GM12878 (cell line): Measurements from ENCODE around the gene PHF2. TPM values are rescaled to one million over a fixed set of nuclear protein-coding genes. Genes with fewer than 3 reads are reported as not detected.

ENCODE experiments used
- ATAC-seq: fragments of 200-7000 bp; cut with Tn5 transposase; 3 replicates; pipeline ENCODE4 v1.9.1; 2020; ENCODE audit warnings: mild to moderate bottlenecking, moderate library complexity
- BruUV-seq: library from RNA; stranded (reverse); fragments of 400-500 nt; replicated peaks from 2 replicates; lab custom pipeline; 2021; lab: Mats Ljungman, UMichigan
- CTCF ChIA-PET: fragments of 300-600 bp; sonication (Branson Sonifier 250); formaldehyde crosslinking; extraction: SDS; loops from one replicate; lab custom pipeline; 2021; ENCODE audit warnings: inconsistent platforms; lab: Yijun Ruan, JAX
- POLR2A ChIA-PET: fragments of 350-600 bp; formaldehyde crosslinking; extraction: SDS; loops from one replicate; lab custom pipeline; 2021; ENCODE audit warnings: inconsistent platforms; lab: Charles Lee
- RAD21 ChIA-PET: fragments of 300-600 bp; sonication (Branson Sonifier 250); formaldehyde crosslinking; loops from one replicate; lab custom pipeline; 2023; ENCODE audit warnings: antibody characterized with exemption; ENCODE audit not compliant: unreplicated experiment; lab: Charles Lee
- SMC1A ChIA-PET: fragments of 300-600 bp; sonication (Branson Sonifier 250); formaldehyde crosslinking; loops from one replicate; lab custom pipeline; 2023; ENCODE audit not compliant: unreplicated experiment, uncharacterized antibody; lab: Charles Lee
- DNase-seq: peaks from one replicate; pipeline ENCODE4 v3.0.0-alpha.2; 2011; ENCODE audit warnings: low read depth, low spot score
- FAIRE-seq: peaks from 3 replicates; lab custom pipeline; 2011; peaks lifted over from hg19 to GRCh38; lab: Jason Lieb, UNC
- H2AFZ ChIP-seq: 2 replicates; pipeline ENCODE4 v1.6.0; 2011; ENCODE audit warnings: low read depth, low read length, control low read depth; ENCODE audit not compliant: control insufficient read depth
- H3K27ac ChIP-seq: 2 replicates; pipeline ENCODE4 v1.5.1; 2011; ENCODE audit warnings: control low read depth; ENCODE audit not compliant: control insufficient read depth, insufficient read depth
- H3K27me3 ChIP-seq, 2 experiments: replicated peaks in 1 of 2; 2 replicates each; pipeline versions ENCODE4 v1.6.0 to v1.6.1; 2011; ENCODE audit warnings: low read length in 1 of 2; ENCODE audit not compliant: control insufficient read depth in 2 of 2, insufficient read depth in 2 of 2
- H3K36me3 ChIP-seq, 2 experiments: 2 replicates each; pipeline ENCODE4 v1.5.1; 2011; ENCODE audit warnings: low read length in 1 of 2; ENCODE audit not compliant: control insufficient read depth in 2 of 2, insufficient read depth in 2 of 2
- H3K4me1 ChIP-seq: 2 replicates; pipeline ENCODE4 v1.6.1; 2011; ENCODE audit warnings: mild to moderate bottlenecking, low read length, moderate library complexity, mixed read lengths; ENCODE audit not compliant: control insufficient read depth, insufficient read depth
- H3K4me2 ChIP-seq: 2 replicates; pipeline ENCODE4 v1.6.0; 2011; ENCODE audit warnings: control low read depth; ENCODE audit not compliant: control insufficient read depth, insufficient read depth
- H3K4me3 ChIP-seq: fragments of 200-600 bp; sonication (generic); 2 replicates; pipeline ENCODE4 v1.5.1; 2016
- H3K79me2 ChIP-seq: 2 replicates; pipeline ENCODE4 v1.6.0; 2011; ENCODE audit warnings: low read length; ENCODE audit not compliant: control insufficient read depth, insufficient read depth
- H3K9ac ChIP-seq: 2 replicates; pipeline ENCODE4 v1.8.0; 2011; ENCODE audit warnings: low read length, control low read depth, mixed read lengths; ENCODE audit not compliant: control insufficient read depth, insufficient read depth
- H3K9me3 ChIP-seq: replicated peaks from 3 replicates; pipeline ENCODE4 v1.5.1; 2011; ENCODE audit warnings: mild to moderate bottlenecking, low read length; ENCODE audit not compliant: control insufficient read depth, insufficient read depth
- H4K20me1 ChIP-seq: 2 replicates; pipeline ENCODE4 v1.6.0; 2011; ENCODE audit not compliant: control insufficient read depth, insufficient read depth
- BMI1 ChIP-seq: fragments of 450-650 bp; IDR thresholded peaks from 2 replicates; pipeline ENCODE4 v1.6.1; 2016; ENCODE audit warnings: mild to moderate bottlenecking, moderate library complexity, borderline replicate concordance
- CBX5 ChIP-seq: sonication (generic); IDR thresholded peaks from 2 replicates; pipeline ENCODE4 v1.6.1; 2016; ENCODE audit warnings: low read depth, moderate library complexity, mild to moderate bottlenecking, inconsistent platforms
- CREB1 ChIP-seq: IDR thresholded peaks from 2 replicates; pipeline ENCODE4 v1.6.1; 2012; ENCODE audit warnings: low read depth, mild to moderate bottlenecking, inconsistent platforms
- CTCF ChIP-seq, 3 experiments: IDR thresholded peaks in 2 of 3; conservative IDR thresholded peaks in 1 of 3; 2 replicates each; pipeline ENCODE4 v1.5.1; 2011; ENCODE audit warnings: low read depth in 3 of 3, low read length in 3 of 3, mild to moderate bottlenecking in 3 of 3, control low read depth in 2 of 3, moderate library complexity in 2 of 3, inconsistent platforms in 1 of 3, mixed read lengths in 1 of 3; ENCODE audit not compliant: control insufficient read depth in 2 of 3, insufficient read depth in 1 of 3; ENCODE audit errors: extremely low read depth in 1 of 3
- EP300 ChIP-seq, 2 experiments: fragments of 150-350 bp in 1 of 2; IDR thresholded peaks; 2 replicates each; pipeline ENCODE4 v1.6.1; 2011 to 2012; ENCODE audit warnings: low read depth in 2 of 2, low read length in 2 of 2, borderline replicate concordance in 1 of 2, improper control_type of control experiment in 1 of 2, inconsistent platforms in 1 of 2; ENCODE audit not compliant: control insufficient read depth in 1 of 2
- MLLT1 ChIP-seq: fragments of 450-650 bp; IDR thresholded peaks from 2 replicates; pipeline ENCODE4 v1.6.1; 2016; ENCODE audit warnings: mild to moderate bottlenecking
- NFYB ChIP-seq: IDR thresholded peaks from 2 replicates; pipeline ENCODE4 v1.6.1; 2011; ENCODE audit warnings: low read depth, mild to moderate bottlenecking, low read length, improper control_type of control experiment, moderate library complexity; ENCODE audit not compliant: insufficient read depth
- NRF1 ChIP-seq: conservative IDR thresholded peaks from 2 replicates; pipeline ENCODE4 v1.6.1; 2011; ENCODE audit warnings: mild to moderate bottlenecking, low read depth, low read length, improper control_type of control experiment
- RBBP5 ChIP-seq: fragments of 200-600 bp; sonication (generic); conservative IDR thresholded peaks from 2 replicates; pipeline ENCODE4 v1.6.1; 2016
- SREBF2 ChIP-seq: IDR thresholded peaks from 2 replicates; pipeline ENCODE4 v1.6.1; 2012; ENCODE audit warnings: mild to moderate bottlenecking, low read length
- WGBS: methylation state at CpG from one replicate; pipeline ENCODE4 v1.1.6; 2016; ENCODE audit warnings: low lambda C conversion rate; ENCODE audit not compliant: insufficient replicate concordance, insufficient coverage; ENCODE audit errors: missing lambda C conversion rate; 5-methylcytosine and 5-hydroxymethylcytosine counted together
- in situ Hi-C: fragments of 300-500 bp; cut with MboI; formaldehyde crosslinking; loops from 9 replicates; pipeline ENCODE4 v1.14.3; 2018; ENCODE audit warnings: mixed read lengths
- intact Hi-C: fragments of 100-400 bp; cut with micrococcal nuclease; formaldehyde crosslinking; loops from one replicate; pipeline ENCODE4 v1.14.2; 2022; ENCODE audit not compliant: unreplicated experiment
- polyA plus RNA-seq, 11 experiments: library from polyadenylated mRNA; depleted of rRNA in 4 of 11; unstranded in 6 of 11; stranded (reverse) in 5 of 11; fragments of >200 nt; fragmentation: Nextera tagmentation in 4 of 11; fragmentation: Illumina TruSeq in 1 of 11; extraction: Ambion mirVana in 4 of 11; extraction: Trizol in 1 of 11; gene quantifications; 1 replicate in 1 of 11; 2 replicates in 10 of 11; pipeline versions ENCODE4 v1.2.1 to v1.2.3, GENCODE V29; 2011 to 2016; ENCODE audit warnings: inconsistent platforms in 2 of 11, missing spikeins in 2 of 11, low read depth in 1 of 11
- total RNA-seq, 4 experiments: library from RNA; depleted of rRNA in 3 of 4; stranded (reverse); fragments of >200 nt in 3 of 4; fragmentation: Illumina TruSeq in 1 of 4; extraction: Trizol in 1 of 4; gene quantifications; 2 replicates each; pipeline versions ENCODE4 v1.2.1 to v1.2.3, GENCODE V29; 2013 to 2021

PHF2 gene
- total and polyA plus RNA-seq, 10 of the 15 experiments (the other 5 are each of a cell fraction or from before 2014, with no cell fraction given) = 0.34 to 13.3 (median 5.5) TPM

GRCh38 chr9:93675336-93676150 is 99.2 kb downstream of the PHF2 start:
- Histone ChIP-seq H4K20me1 (no peaks in the 10 kb centered on the region), H3K79me2 (no peaks in the 10 kb centered on the region), H3K4me3 (no peak overlapping the region), H3K4me1 (no peaks in the 10 kb centered on the region), H3K36me3 (no peaks in the 10 kb centered on the region; a peak in 1 of 4 replicates), H3K27ac (no peak overlapping the region), H3K9me3 (no peaks in the 10 kb centered on the region), H2AFZ (no peak overlapping the region), H3K4me2 (no peak overlapping the region), H3K27me3 (no peaks in the 10 kb centered on the region), H3K9ac (no peak overlapping the region)
- WGBS = 89% methylated on average over 16 of the region's 16 CpGs
- ChIA-PET RAD21 (no interaction called here), POLR2A (no interaction called here), SMC1A (no interaction called here), CTCF (no interaction called here)
- in situ Hi-C loops = no loop called here
- ATAC-seq (no peak), DNase-seq (no peak), FAIRE-seq (no peak)
- TF ChIP-seq CTCF (IDR thresholded peaks at IDR 0.05 in 2 of 3, conservative IDR thresholded peaks at IDR 0.05 in 1 of 3; ENCODE audit: control insufficient read depth in 2 of 3, extremely low read depth in 1 of 3, insufficient read depth in 1 of 3, low read depth in 3 of 3, low read length in 3 of 3) (no peak), CBX5 (no peak), NFYB (no peak), CREB1 (no peak), BMI1 (no peak), MLLT1 (no peak), SREBF2 (no peak), NRF1 (no peak), RBBP5 (no peak), EP300 (IDR thresholded peaks at IDR 0.05; ENCODE audit: borderline replicate concordance in 1 of 2, control insufficient read depth in 1 of 2, low read depth in 2 of 2, low read length in 2 of 2) (no peak)
- BruUV-seq = no TSS peak
- intact Hi-C loops = no loop called here
